Endothelial cell of umbilical vein (primary cell): ENCODE measurements around the gene PCDHB12. TPM values are rescaled to one million over a fixed set of nuclear protein-coding genes. Genes with fewer than 3 reads are reported as not detected.

ENCODE experiments used
- BruUV-seq: library from RNA; stranded (reverse); fragments of 400-500 nt; replicated peaks from 2 replicates; lab custom pipeline; 2021; lab: Mats Ljungman, UMichigan
- CTCF ChIA-PET: fragments of 300-600, 350-600 bp; sonication (Branson Sonifier 250); formaldehyde crosslinking; loops from one replicate; lab custom pipeline; 2021; ENCODE audit warnings: antibody characterized with exemption, inconsistent platforms; lab: Charles Lee
- POLR2A ChIA-PET: fragments of 300-600, 350-600 bp; sonication (Branson Sonifier 250); formaldehyde crosslinking; loops from one replicate; lab custom pipeline; 2021; ENCODE audit warnings: antibody characterized with exemption, inconsistent platforms; lab: Charles Lee
- DNase-seq: peaks from one replicate; pipeline ENCODE4 v3.0.0-alpha.2; 2011; ENCODE audit warnings: low read depth, low spot score
- FAIRE-seq: peaks from 2 replicates; lab custom pipeline; 2011; peaks lifted over from hg19 to GRCh38; lab: Jason Lieb, UNC
- H2AFZ ChIP-seq: 2 replicates; pipeline ENCODE4 v1.6.0; 2012; ENCODE audit warnings: low read depth, low read length, control low read depth, inconsistent platforms
- H3K27ac ChIP-seq: 2 replicates; pipeline ENCODE4 v1.5.1; 2011; ENCODE audit warnings: low read depth, mild to moderate bottlenecking, control low read depth, low read length, moderate library complexity; ENCODE audit not compliant: insufficient read depth
- H3K27me3 ChIP-seq, 2 experiments: 2 replicates each; pipeline versions ENCODE4 v1.6.0 to v1.6.1; 2011; ENCODE audit warnings: low read length in 2 of 2, mixed read lengths in 1 of 2; ENCODE audit not compliant: control insufficient read depth in 2 of 2, insufficient read depth in 2 of 2
- H3K36me3 ChIP-seq, 2 experiments: 2 replicates in 1 of 2; 3 replicates in 1 of 2; pipeline ENCODE4 v1.5.1; 2011; ENCODE audit warnings: low read length in 2 of 2, mild to moderate bottlenecking in 1 of 2, moderate library complexity in 1 of 2; ENCODE audit not compliant: control insufficient read depth in 2 of 2, insufficient read depth in 2 of 2; ENCODE audit errors: extremely low read depth in 1 of 2
- H3K4me1 ChIP-seq: 3 replicates; pipeline ENCODE4 v1.5.1; 2011; ENCODE audit warnings: mild to moderate bottlenecking, low read length; ENCODE audit not compliant: control insufficient read depth, insufficient read depth; ENCODE audit errors: extremely low read depth
- H3K4me2 ChIP-seq: 2 replicates; pipeline ENCODE4 v1.6.1; 2011; ENCODE audit warnings: low read length, control low read depth, mixed read lengths; ENCODE audit not compliant: insufficient read depth
- H3K4me3 ChIP-seq, 3 experiments: fragments of 200-600 bp in 1 of 3; sonication (generic), shearing (Covaris generic) in 1 of 3; replicated peaks in 1 of 3; 2 replicates each; pipeline ENCODE4 v1.5.1; 2011 to 2016; ENCODE audit warnings: control low read depth in 3 of 3, low read length in 3 of 3, mild to moderate bottlenecking in 2 of 3, inconsistent platforms in 1 of 3, low read depth in 1 of 3, moderate library complexity in 1 of 3; ENCODE audit not compliant: insufficient read depth in 1 of 3
- H3K79me2 ChIP-seq: 2 replicates; pipeline ENCODE4 v1.6.0; 2012; ENCODE audit warnings: low read length, inconsistent platforms; ENCODE audit not compliant: control insufficient read depth, insufficient read depth
- H3K9ac ChIP-seq: replicated peaks from 2 replicates; pipeline ENCODE3; 2011; ENCODE audit warnings: low read length, control low read depth; ENCODE audit not compliant: insufficient read depth; ENCODE audit errors: extremely low read depth
- H3K9me1 ChIP-seq: replicated peaks from 3 replicates; pipeline ENCODE4 v1.6.0; 2011; ENCODE audit warnings: mild to moderate bottlenecking, low read length; ENCODE audit not compliant: control insufficient read depth, insufficient read depth; ENCODE audit errors: extremely low read depth
- H3K9me3 ChIP-seq: replicated peaks from 2 replicates; pipeline ENCODE4 v1.5.1; 2012; ENCODE audit warnings: low read length, inconsistent platforms; ENCODE audit not compliant: control insufficient read depth, insufficient read depth
- H4K20me1 ChIP-seq: replicated peaks from 2 replicates; pipeline ENCODE3; 2011; ENCODE audit warnings: mild to moderate bottlenecking, low read length; ENCODE audit not compliant: control insufficient read depth, insufficient read depth; ENCODE audit errors: extremely low read depth
- EZH2 ChIP-seq: IDR thresholded peaks from 2 replicates; pipeline ENCODE4 v1.6.1; 2012; ENCODE audit warnings: borderline replicate concordance, low read depth, mild to moderate bottlenecking, moderate library complexity, low read length, inconsistent platforms; ENCODE audit not compliant: severe bottlenecking
- FOS ChIP-seq: IDR thresholded peaks from 2 replicates; pipeline ENCODE4 v1.6.1; 2011; ENCODE audit warnings: mild to moderate bottlenecking, low read length, moderate library complexity, borderline replicate concordance; ENCODE audit not compliant: insufficient read depth
- JUN ChIP-seq: IDR thresholded peaks from 2 replicates; pipeline ENCODE4 v1.6.1; 2011; ENCODE audit warnings: borderline replicate concordance, low read depth; ENCODE audit not compliant: insufficient read length, insufficient read depth
- MYC ChIP-seq: IDR thresholded peaks from one replicate; pipeline ENCODE4 v1.6.1; 2011; ENCODE audit warnings: mild to moderate bottlenecking, low read depth, low read length
- POLR2A ChIP-seq: IDR thresholded peaks from 2 replicates; pipeline ENCODE4 v1.6.1; 2012; ENCODE audit warnings: low read depth, mild to moderate bottlenecking, control low read depth, low read length
- POLR2AphosphoS5 ChIP-seq: IDR thresholded peaks from 2 replicates; pipeline ENCODE4 v1.6.1; 2012; ENCODE audit warnings: low read depth, mild to moderate bottlenecking, control low read depth, low read length, moderate library complexity; ENCODE audit not compliant: insufficient read depth
- dilution Hi-C: fragments of 300-500 bp; cut with MboI; formaldehyde crosslinking; loops from one replicate; pipeline ENCODE4 v1.15.0; 2019; ENCODE audit warnings: low sequenced_read_pairs; ENCODE audit not compliant: extremely low pct_ligation_motif_present
- intact Hi-C: fragments of 100-400 bp; cut with micrococcal nuclease; formaldehyde crosslinking; loops from one replicate; pipeline ENCODE4 v1.10.0; 2022
- polyA plus RNA-seq, 4 experiments: library from polyadenylated mRNA; depleted of rRNA in 3 of 4; stranded (reverse) in 3 of 4; unstranded in 1 of 4; fragments of >200 nt; gene quantifications; 2 replicates each; pipeline versions ENCODE4 v1.2.1 to v1.2.3, GENCODE V29; 2011 to 2012; ENCODE audit warnings: missing spikeins in 1 of 4
- total RNA-seq: library from RNA; stranded (reverse); gene quantifications from 2 replicates; pipeline ENCODE4 v1.2.3, GENCODE V29; 2021
- TF ChIP-seq, protein P1 (sequence below): IDR thresholded peaks from 2 replicates; pipeline ENCODE4 v1.6.1; 2011; ENCODE audit not compliant: insufficient read depth, insufficient read length
- TF ChIP-seq, protein P2 (sequence below), 2 donors: IDR thresholded peaks; 1 replicate in 1 of 2; 2 replicates in 1 of 2; pipeline ENCODE4 v1.5.1; 2011; ENCODE audit warnings: low read length in 2 of 2, mild to moderate bottlenecking in 2 of 2, moderate library complexity in 2 of 2, control low read depth in 1 of 2, inconsistent platforms in 1 of 2, low read depth in 1 of 2; ENCODE audit not compliant: insufficient read depth in 1 of 2; ENCODE audit errors: extremely low read depth in 1 of 2

The PCDHB12 gene
- total and polyA plus RNA-seq, 2 donors (not counting 3 experiments of a cell fraction or from before 2014, with no cell fraction given) = 0.20 to 0.36 TPM

DNA sequence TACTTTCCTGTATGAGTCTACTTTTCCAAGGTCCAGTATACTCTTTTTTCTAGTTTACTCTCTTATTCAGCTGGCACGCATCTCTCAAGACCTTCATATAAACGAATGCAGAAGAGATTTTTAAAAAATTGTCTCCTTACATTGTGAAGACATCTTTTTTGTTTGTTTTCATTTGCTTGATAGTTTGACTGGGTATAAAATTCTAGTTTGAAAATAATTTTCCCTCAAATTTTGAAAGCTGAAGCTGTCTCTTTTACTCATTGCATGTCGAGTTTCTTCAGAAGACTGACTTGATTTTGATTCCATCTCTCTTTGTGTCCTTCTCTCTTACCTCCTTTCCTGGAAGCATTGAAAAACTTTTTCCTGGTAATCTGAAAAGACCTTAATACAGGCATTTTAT, 12.2 kb upstream of the PCDHB12 start:
- ChIA-PET POLR2A (no interaction called here), CTCF (interaction anchor here (2.2 kb wide), 1 partner anchor 368 kb away, joined by 7 read pairs; no protein-coding TSS in a partner anchor)
- Histone ChIP-seq H3K27me3 (no peaks in the 10 kb centered on the region), H3K4me1 (no peaks in the 10 kb centered on the region), H2AFZ (no peak overlapping the region), H3K9me1 (no peaks in the 10 kb centered on the region), H3K4me2 (no peak overlapping the region), H3K9me3 (no peaks in the 10 kb centered on the region), H3K36me3 (no peaks in the 10 kb centered on the region), H3K4me3 (no peak overlapping the region), H3K9ac (no peak overlapping the region), H3K79me2 (no peaks in the 10 kb centered on the region), H4K20me1 (no peaks in the 10 kb centered on the region), H3K27ac (no peak overlapping the region)
- intact Hi-C loops (no loop called here), dilution Hi-C loops (no loop called here)
- TF ChIP-seq JUN (no peak), POLR2A (no peak), MYC (no peak), FOS (no peak), POLR2AphosphoS5 (no peak), EZH2 (no peak)
- TF ChIP-seq, protein P1, sequence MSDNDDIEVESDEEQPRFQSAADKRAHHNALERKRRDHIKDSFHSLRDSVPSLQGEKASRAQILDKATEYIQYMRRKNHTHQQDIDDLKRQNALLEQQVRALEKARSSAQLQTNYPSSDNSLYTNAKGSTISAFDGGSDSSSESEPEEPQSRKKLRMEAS = no peak
- TF ChIP-seq, protein P2, sequence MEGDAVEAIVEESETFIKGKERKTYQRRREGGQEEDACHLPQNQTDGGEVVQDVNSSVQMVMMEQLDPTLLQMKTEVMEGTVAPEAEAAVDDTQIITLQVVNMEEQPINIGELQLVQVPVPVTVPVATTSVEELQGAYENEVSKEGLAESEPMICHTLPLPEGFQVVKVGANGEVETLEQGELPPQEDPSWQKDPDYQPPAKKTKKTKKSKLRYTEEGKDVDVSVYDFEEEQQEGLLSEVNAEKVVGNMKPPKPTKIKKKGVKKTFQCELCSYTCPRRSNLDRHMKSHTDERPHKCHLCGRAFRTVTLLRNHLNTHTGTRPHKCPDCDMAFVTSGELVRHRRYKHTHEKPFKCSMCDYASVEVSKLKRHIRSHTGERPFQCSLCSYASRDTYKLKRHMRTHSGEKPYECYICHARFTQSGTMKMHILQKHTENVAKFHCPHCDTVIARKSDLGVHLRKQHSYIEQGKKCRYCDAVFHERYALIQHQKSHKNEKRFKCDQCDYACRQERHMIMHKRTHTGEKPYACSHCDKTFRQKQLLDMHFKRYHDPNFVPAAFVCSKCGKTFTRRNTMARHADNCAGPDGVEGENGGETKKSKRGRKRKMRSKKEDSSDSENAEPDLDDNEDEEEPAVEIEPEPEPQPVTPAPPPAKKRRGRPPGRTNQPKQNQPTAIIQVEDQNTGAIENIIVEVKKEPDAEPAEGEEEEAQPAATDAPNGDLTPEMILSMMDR (IDR thresholded peaks at IDR 0.05; ENCODE audit: extremely low read depth in 1 of 2, insufficient read depth in 1 of 2, low read depth in 1 of 2, low read length in 2 of 2) = no peak
- FAIRE-seq (peak; percentile 18), DNase-seq (no peak)
- no TSS peak for BruUV-seq
